HUES48 (cell line): ENCODE results near the gene UBE3D.

Experiments used
- H3K27ac ChIP-seq: one replicate; pipeline ENCODE4 v1.7.0; 2013; ENCODE audit warnings: low read depth, low read length, inconsistent platforms
- H3K27me3 ChIP-seq: 2 replicates; pipeline ENCODE4 v1.6.1; 2013; ENCODE audit warnings: mild to moderate bottlenecking, low read length; ENCODE audit not compliant: control insufficient read depth, insufficient read depth
- H3K36me3 ChIP-seq: 2 replicates; pipeline ENCODE4 v1.6.1; 2013; ENCODE audit warnings: low read length; ENCODE audit not compliant: control insufficient read depth, insufficient read depth
- H3K4me1 ChIP-seq: 2 replicates; pipeline ENCODE4 v1.6.1; 2013; ENCODE audit warnings: mild to moderate bottlenecking, low read length; ENCODE audit not compliant: control insufficient read depth, insufficient read depth
- H3K4me3 ChIP-seq: 2 replicates; pipeline ENCODE4 v1.5.1; 2013; ENCODE audit warnings: mild to moderate bottlenecking, low read depth, low read length
- H3K9ac ChIP-seq: 2 replicates; pipeline ENCODE4 v1.6.1; 2013; ENCODE audit warnings: mild to moderate bottlenecking, low read depth, low read length, moderate library complexity
- H3K9me3 ChIP-seq: 2 replicates; pipeline ENCODE4 v1.6.1; 2013; ENCODE audit warnings: low read length; ENCODE audit not compliant: control insufficient read depth, insufficient read depth

UBE3D gene

DNA sequence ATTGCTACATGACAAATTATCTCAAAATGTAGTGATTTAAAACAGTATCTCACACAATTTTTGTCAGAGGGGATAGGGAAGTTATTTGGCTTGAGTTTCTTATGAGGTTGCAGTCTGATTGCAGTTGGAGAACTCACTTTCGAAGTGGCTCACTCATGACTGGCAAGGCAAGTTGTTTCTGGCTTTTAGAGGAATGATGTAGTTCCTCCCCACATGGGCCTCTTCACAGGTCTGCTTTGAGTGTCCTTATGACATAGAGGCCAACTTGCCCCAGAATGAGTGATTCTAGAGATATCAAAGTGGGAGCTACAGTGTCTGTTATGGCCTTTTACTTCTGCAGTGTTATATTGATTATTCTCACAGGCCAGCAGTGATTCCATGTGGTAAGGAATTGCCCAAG, 8.0 kb upstream of the UBE3D start:
- Histone ChIP-seq H3K36me3 (no peaks in the 10 kb centered on the region), H3K27me3 (no peaks in the 10 kb centered on the region), H3K27ac (no peak overlapping the region), H3K9me3 (no peaks in the 10 kb centered on the region), H3K9ac (no peak overlapping the region), H3K4me3 (no peak overlapping the region), H3K4me1 (peaks cover 35% of the 10 kb centered on the region)

DNA sequence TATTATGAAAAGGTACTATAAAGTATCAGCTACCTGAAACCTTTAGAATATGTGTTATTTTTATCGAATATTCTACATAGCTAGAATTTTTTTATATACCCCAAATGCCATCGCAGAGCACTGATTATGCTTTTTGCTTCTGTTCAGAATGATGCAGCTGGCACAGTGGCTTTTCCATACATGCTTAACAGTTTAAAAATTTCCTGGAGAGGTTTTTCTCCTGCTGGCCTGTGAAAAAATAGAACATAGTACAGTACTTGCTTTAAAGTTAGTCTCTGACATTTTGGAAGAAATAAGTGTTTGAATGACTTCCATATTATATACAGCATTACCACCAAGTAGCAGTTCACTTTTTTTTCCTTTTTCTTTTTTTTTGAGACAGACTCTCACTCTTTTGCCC, 7.1 kb upstream of the UBE3D start:
- no peak overlapping the region for H3K4me3 ChIP-seq
- H3K36me3 ChIP-seq, result no peaks in the 10 kb centered on the region
- no peak overlapping the region for H3K27ac ChIP-seq
- H3K9ac ChIP-seq, result no peak overlapping the region
- no peaks in the 10 kb centered on the region for H3K9me3 ChIP-seq
- peaks cover 31% of the 10 kb centered on the region for H3K4me1 ChIP-seq
- H3K27me3 ChIP-seq, result no peaks in the 10 kb centered on the region

DNA sequence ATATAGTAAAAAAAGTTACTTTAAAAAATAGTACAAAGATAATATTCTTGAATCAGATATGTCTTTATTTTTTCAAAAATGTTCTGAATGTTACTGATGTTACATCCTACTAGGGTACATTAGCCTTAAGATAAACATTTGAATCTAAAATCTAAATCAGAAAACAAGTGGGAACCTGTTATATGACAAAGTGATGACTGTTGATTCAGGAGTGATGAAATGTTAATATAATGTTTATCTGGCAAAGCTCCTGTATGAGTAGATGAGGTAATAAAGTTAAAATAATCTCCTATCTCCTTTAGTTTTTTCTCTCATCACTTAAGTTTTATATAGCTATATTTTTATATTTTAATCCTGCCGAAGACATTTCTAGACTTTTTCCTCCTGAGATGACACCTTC, 6.1 kb upstream of the UBE3D start:
- no peak overlapping the region for H3K27ac ChIP-seq
- no peak overlapping the region for H3K4me3 ChIP-seq

DNA sequence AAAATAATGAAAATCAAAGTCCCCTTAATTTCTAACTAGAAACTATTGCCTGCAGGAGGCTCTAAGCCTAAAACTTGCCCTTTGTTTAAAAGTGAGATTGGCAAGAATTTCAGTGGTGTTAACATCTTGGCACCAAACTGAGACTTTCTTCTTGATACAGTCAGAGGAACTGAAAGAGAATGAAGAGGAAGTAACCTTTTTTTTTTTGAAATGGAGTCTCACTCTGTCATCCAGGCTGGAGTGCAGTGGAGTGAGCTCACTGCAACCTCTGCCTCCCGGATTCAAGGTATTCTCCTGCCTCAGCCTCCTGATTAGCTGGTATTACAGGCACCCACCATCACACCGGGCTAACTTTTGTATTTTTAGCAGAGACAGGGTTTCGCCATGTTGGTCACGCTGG, 5.4 kb upstream of the UBE3D start:
- peak overlapping the region; percentile 32 for H3K27ac ChIP-seq
- no peak overlapping the region for H3K4me3 ChIP-seq

More for the DNA sequence above, 6.1 kb upstream of the UBE3D start:
- H3K9ac ChIP-seq, result no peak overlapping the region
- H3K36me3 ChIP-seq, result no peaks in the 10 kb centered on the region
- no peaks in the 10 kb centered on the region for H3K9me3 ChIP-seq
- no peaks in the 10 kb centered on the region for H3K27me3 ChIP-seq
- peaks cover 33% of the 10 kb centered on the region for H3K4me1 ChIP-seq

DNA sequence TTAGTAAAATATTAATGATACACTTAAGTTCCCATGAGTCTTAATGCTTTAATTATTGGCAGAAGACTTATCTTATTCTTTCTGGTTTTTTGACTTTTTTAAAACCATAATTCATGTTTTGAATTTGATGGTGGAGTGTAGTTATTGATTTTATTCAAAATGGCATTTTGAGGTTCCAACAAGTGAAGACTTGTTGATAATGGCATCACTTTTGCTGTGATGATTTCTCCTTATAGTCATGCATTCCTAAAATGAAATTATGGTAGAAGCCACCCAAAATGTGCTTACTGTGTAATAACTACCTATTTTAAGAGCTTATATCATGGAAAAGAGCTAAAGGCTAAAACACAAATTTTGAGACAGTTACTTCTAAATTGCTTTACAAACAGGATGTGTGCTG, 4.0 kb upstream of the UBE3D start:
- Histone ChIP-seq H3K9ac (no peak overlapping the region), H3K27me3 (no peaks in the 10 kb centered on the region), H3K4me3 (peak overlapping the region; percentile 90), H3K36me3 (no peaks in the 10 kb centered on the region), H3K27ac (peak overlapping the region; percentile 93), H3K4me1 (peaks cover 38% of the 10 kb centered on the region), H3K9me3 (no peaks in the 10 kb centered on the region)

More for the DNA sequence above, 5.4 kb upstream of the UBE3D start:
- Histone ChIP-seq H3K36me3 (no peaks in the 10 kb centered on the region), H3K9me3 (no peaks in the 10 kb centered on the region), H3K27me3 (no peaks in the 10 kb centered on the region), H3K9ac (no peak overlapping the region; the same call in 1 of the 2 replicates), H3K4me1 (peaks cover 36% of the 10 kb centered on the region)

DNA sequence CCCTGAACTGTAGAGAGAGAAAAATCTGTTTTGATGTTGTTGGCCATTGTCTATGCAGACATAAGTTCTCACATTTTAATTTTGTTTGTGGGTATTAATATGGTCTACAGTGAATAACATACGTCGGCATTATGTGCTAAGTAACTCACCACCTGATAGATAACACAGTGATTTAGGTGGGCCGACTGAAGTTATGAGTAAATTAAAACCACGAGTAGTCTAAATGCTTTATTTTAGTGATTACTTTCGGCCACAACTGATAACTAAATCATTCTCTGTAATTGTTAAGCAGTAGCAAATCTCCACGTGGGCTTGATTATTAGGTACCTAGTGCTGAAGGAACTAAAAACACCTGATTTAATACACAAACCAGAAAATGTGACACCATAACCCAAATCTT, 3.0 kb upstream of the UBE3D start:
- H3K4me1 ChIP-seq, result peaks cover 38% of the 10 kb centered on the region

DNA sequence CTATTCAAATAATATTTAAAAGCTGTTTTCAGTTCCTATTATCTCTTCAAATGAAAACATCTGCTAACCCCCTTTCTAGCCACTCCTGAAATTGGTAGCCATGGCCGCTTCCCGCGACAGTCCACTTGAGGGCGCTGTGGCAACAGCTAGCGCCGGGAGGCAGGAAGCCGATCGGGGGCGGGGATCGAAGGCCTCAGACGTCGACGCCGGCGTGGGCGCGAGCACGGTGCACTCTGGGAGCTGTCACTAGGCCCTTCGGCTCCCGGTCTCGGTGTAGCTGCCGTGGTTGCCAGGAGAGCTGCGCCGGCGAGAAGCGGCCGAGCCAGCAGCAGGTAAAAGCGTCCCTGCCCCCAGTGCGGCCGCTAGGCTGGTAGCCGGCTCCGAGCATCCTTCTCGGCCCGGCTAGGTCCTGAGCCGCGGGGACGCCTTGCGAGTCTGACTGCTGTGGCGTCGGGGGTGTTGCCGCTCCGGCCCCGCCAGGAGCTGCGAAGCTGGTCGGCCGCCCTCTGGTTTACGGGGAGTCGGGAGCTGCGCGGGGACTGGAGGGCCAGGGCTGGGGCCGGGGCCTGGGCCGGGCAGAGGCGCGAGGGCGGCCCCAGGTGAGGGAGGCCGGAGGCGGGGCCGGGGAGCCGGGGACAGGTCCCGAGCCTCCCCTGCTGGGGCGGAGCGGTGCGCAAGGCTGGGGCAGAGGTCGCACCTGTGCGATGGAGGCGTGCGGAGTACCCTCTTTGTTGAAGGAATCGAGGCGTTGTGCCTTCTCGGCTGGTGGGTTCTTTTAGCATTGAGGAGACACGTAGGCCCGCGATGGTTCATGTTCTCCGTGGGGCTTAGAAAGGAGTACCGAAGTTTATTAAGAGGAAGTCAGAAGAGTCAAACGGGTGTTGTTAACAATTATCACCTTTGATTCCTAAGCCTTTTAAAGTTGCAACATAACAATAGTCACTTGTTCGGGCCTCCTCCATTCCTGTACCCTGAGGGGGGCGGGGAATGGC, 2.1 kb upstream of the UBE3D start, which contains the start of gene DOP1A:
Gene DOP1A, plus strand, starts transcription at position 224 of the 992 bp plus-strand sequence. CDS start 29,307 bp downstream, outside the sequence.
- Histone ChIP-seq H3K4me1 (peaks cover 40% of the 10 kb centered on the region), H3K4me3 (peak within 1 kb of the TSS; percentile 90), H3K9me3 (no peaks in the 10 kb centered on the region), H3K9ac (peak within 1 kb of the TSS; percentile 89), H3K27ac (peak within 1 kb of the TSS; percentile 93), H3K36me3 (peaks cover 2% of the 10 kb centered on the region), H3K27me3 (no peaks in the 10 kb centered on the region)

More for the DNA sequence above, 3.0 kb upstream of the UBE3D start:
- peak overlapping the region; percentile 93 for H3K27ac ChIP-seq
- no peaks in the 10 kb centered on the region for H3K27me3 ChIP-seq
- no peaks in the 10 kb centered on the region for H3K9me3 ChIP-seq
- H3K9ac ChIP-seq, result peak overlapping the region; percentile 89
- peak overlapping the region; percentile 90 for H3K4me3 ChIP-seq
- no peaks in the 10 kb centered on the region for H3K36me3 ChIP-seq

DNA sequence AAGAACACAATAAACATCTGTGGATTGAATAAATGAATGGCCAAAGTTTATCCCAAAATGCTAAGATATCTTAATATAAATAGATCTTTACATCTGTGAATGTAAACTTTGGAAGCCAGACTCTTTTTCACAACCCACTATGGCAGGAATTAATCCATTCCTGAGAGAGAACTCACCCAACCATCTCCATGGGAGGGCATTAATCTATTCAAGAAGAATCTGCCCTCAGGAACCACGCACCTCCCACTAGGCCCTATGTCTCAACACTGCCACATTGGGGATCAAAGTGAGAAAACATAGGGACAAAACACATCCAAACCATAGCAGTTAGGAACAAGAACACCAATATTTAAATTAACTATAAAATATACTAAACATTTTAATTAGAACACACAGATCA, 3.4 kb downstream of the UBE3D start:
- H3K27me3 ChIP-seq, result no peaks in the 10 kb centered on the region
- no peak overlapping the region for H3K4me3 ChIP-seq
- no peaks in the 10 kb centered on the region for H3K9me3 ChIP-seq
- peaks cover 16% of the 10 kb centered on the region for H3K36me3 ChIP-seq
- H3K27ac ChIP-seq, result peak overlapping the region; percentile 48
- H3K9ac ChIP-seq, result no peak overlapping the region
- H3K4me1 ChIP-seq, result peaks cover 11% of the 10 kb centered on the region

DNA sequence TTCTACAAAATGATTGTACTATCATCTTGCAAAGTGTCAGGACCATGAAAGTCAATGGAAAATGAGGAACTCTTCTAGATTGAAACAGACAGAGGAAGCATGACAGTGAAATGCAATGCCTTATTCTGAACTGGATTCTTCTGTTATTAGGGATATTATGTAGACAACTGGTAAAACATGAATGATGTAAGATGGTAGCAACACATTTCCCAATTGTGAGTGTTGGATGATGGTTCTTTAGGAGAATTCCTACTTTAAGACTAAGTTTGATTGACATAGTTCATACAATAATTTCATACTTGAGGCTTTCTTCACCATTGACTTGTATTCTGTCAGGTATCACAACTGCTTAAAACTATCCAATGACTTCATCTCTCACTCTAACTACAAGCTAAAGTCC, 4.5 kb downstream of the UBE3D start:
- peaks cover 9% of the 10 kb centered on the region for H3K4me1 ChIP-seq
- no peak overlapping the region for H3K27ac ChIP-seq
- H3K27me3 ChIP-seq, result no peaks in the 10 kb centered on the region
- no peak overlapping the region for H3K9ac ChIP-seq
- H3K36me3 ChIP-seq, result peaks cover 27% of the 10 kb centered on the region
- no peaks in the 10 kb centered on the region for H3K9me3 ChIP-seq
- H3K4me3 ChIP-seq, result no peak overlapping the region

DNA sequence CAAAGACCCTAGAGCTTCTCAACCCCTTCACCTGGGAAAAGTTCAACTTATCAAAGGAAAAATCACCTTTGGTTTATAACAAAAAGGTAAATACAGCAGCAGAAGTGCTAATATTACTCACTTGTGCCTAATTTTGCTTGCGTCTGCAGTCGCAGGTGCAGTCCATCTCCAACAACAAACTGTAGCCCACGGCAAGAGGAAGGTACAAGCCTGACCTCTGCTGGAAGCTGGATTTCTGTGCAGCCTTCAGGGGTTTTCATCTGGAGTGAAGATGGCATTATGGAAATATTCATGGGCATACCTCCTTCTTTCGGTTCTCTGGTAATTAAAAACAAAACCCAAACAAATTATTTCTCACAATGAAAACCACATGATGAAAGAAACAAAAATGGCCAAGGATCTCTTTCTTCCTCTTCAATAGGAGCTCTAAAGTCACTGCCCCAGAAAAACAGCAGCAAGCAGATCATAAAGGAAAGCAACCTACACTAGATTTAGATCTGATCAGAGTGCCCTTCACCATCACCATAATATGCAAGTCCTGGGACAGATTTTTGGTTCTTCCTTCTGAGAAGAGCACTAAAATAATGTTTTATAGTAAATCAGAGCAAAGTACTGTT, 7.8 kb downstream of the UBE3D start:
- peaks cover 47% of the 10 kb centered on the region for H3K36me3 ChIP-seq
- H3K27me3 ChIP-seq, result no peaks in the 10 kb centered on the region
- H3K9ac ChIP-seq, result no peak overlapping the region
- no peaks in the 10 kb centered on the region for H3K9me3 ChIP-seq
- peaks cover 3% of the 10 kb centered on the region; the same call in 1 of the 2 replicates for H3K4me1 ChIP-seq
- no peak overlapping the region for H3K27ac ChIP-seq
- H3K4me3 ChIP-seq, result no peak overlapping the region
